H1 (cell line): ENCODE measurements around the gene IL1R1. TPM values are rescaled to one million over a fixed set of nuclear protein-coding genes. Genes with fewer than 3 reads are reported as not detected.
A peak's percentile ranks its signal among the peaks of the same experiment; 100 is the strongest.

Experiments used
- CTCF ChIA-PET: fragments of 300-600 bp; sonication (Branson Sonifier 250); formaldehyde crosslinking; loops from one replicate; lab custom pipeline; 2021; ENCODE audit not compliant: partially characterized antibody; lab: Charles Lee
- POLR2A ChIA-PET: fragments of 300-600 bp; sonication (Branson Sonifier 250); formaldehyde crosslinking; loops from one replicate; lab custom pipeline; 2021; ENCODE audit warnings: inconsistent platforms; ENCODE audit not compliant: partially characterized antibody; lab: Charles Lee
- DNase-seq, 2 experiments: peaks; one replicate each; pipeline versions ENCODE4 v3.0.0 to v3.0.0-alpha.2; 2010 to 2022; ENCODE audit warnings: low spot score in 2 of 2, low read depth in 1 of 2, mixed read lengths in 1 of 2
- FAIRE-seq: peaks from 2 replicates; lab custom pipeline; 2011; peaks lifted over from hg19 to GRCh38; lab: Jason Lieb, UNC
- H2AFZ ChIP-seq: 2 replicates; pipeline ENCODE4 v1.8.1; 2012; ENCODE audit warnings: low read length, inconsistent platforms
- H2AK5ac ChIP-seq: 2 replicates; pipeline ENCODE4 v1.6.1; 2013; ENCODE audit warnings: low read depth, low read length
- H2BK120ac ChIP-seq: replicated peaks from 2 replicates; pipeline ENCODE3; 2013; ENCODE audit warnings: low read depth, low read length, inconsistent platforms
- H2BK12ac ChIP-seq: 2 replicates; pipeline ENCODE4 v1.6.1; 2013; ENCODE audit warnings: low read depth, low read length
- H2BK15ac ChIP-seq: 2 replicates; pipeline ENCODE4 v1.6.1; 2013; ENCODE audit warnings: low read length
- H2BK20ac ChIP-seq: 2 replicates; pipeline ENCODE4 v1.6.1; 2013; ENCODE audit warnings: low read length
- H2BK5ac ChIP-seq: 2 replicates; pipeline ENCODE4 v1.6.1; 2013; ENCODE audit warnings: low read depth, low read length
- H3K14ac ChIP-seq: 2 replicates; pipeline ENCODE4 v1.6.1; 2013; ENCODE audit warnings: inconsistent platforms; ENCODE audit not compliant: insufficient read length
- H3K18ac ChIP-seq: 2 replicates; pipeline ENCODE4 v1.6.1; 2013; ENCODE audit warnings: low read length; ENCODE audit errors: extremely low read depth
- H3K23ac ChIP-seq: 2 replicates; pipeline ENCODE4 v1.6.1; 2013; ENCODE audit warnings: inconsistent platforms; ENCODE audit not compliant: insufficient read length
- H3K23me2 ChIP-seq: 2 replicates; pipeline ENCODE4 v1.6.1; 2013; ENCODE audit warnings: low read depth, low read length
- H3K27ac ChIP-seq: 2 replicates; pipeline ENCODE4 v1.6.1; 2011; ENCODE audit warnings: low read depth, low read length, inconsistent platforms
- H3K27me3 ChIP-seq, 4 experiments: replicated peaks in 1 of 4; 1 replicate in 1 of 4; 2 replicates in 3 of 4; pipeline versions ENCODE4 v1.6.1 to v1.8.1; 2011 to 2013; ENCODE audit warnings: low read length in 3 of 4, mild to moderate bottlenecking in 3 of 4, inconsistent platforms in 2 of 4, mixed read lengths in 2 of 4, moderate library complexity in 1 of 4; ENCODE audit not compliant: control insufficient read depth in 3 of 4, insufficient read depth in 3 of 4; ENCODE audit errors: extremely low read depth in 1 of 4
- H3K36me3 ChIP-seq, 4 experiments: 2 replicates each; pipeline versions ENCODE4 v1.6.1 to v1.8.1; 2011 to 2013; ENCODE audit warnings: mild to moderate bottlenecking in 4 of 4, low read length in 3 of 4, moderate library complexity in 2 of 4, control low read depth in 1 of 4, inconsistent platforms in 1 of 4; ENCODE audit not compliant: insufficient read depth in 4 of 4, control insufficient read depth in 2 of 4
- H3K4ac ChIP-seq: replicated peaks from 2 replicates; pipeline ENCODE3; 2013; ENCODE audit warnings: low read length, low read depth, mixed read lengths, inconsistent platforms; ENCODE audit not compliant: insufficient read length
- H3K4me1 ChIP-seq, 4 experiments: replicated peaks in 1 of 4; 1 replicate in 1 of 4; 2 replicates in 3 of 4; pipeline versions ENCODE4 v1.6.1 to v1.8.1; 2011 to 2013; ENCODE audit warnings: low read length in 3 of 4, inconsistent platforms in 2 of 4, mixed read lengths in 1 of 4; ENCODE audit not compliant: insufficient read depth in 4 of 4, control insufficient read depth in 3 of 4
- H3K4me2 ChIP-seq, 2 experiments: 2 replicates each; pipeline versions ENCODE4 v1.6.1 to v1.8.1; 2011 to 2013; ENCODE audit warnings: low read depth in 2 of 2, low read length in 2 of 2, control low read depth in 1 of 2, inconsistent platforms in 1 of 2, mild to moderate bottlenecking in 1 of 2; ENCODE audit not compliant: insufficient read depth in 1 of 2
- H3K4me3 ChIP-seq, 4 experiments: fragments of 200-600, 300-600 bp in 1 of 4; sonication (generic), shearing (Covaris generic), sonication (Bioruptor Twin) in 1 of 4; 2 replicates each; pipeline versions ENCODE4 v1.5.1 to v1.8.1; 2011 to 2016; ENCODE audit warnings: low read length in 4 of 4, low read depth in 3 of 4, control low read depth in 2 of 4, inconsistent platforms in 2 of 4, mild to moderate bottlenecking in 2 of 4, mixed read lengths in 1 of 4, moderate library complexity in 1 of 4; ENCODE audit not compliant: insufficient read depth in 2 of 4; ENCODE audit errors: extremely low read depth in 1 of 4
- H3K56ac ChIP-seq: replicated peaks from 2 replicates; pipeline ENCODE3; 2013; ENCODE audit warnings: low read depth, mild to moderate bottlenecking, mixed read lengths, low read length, inconsistent platforms; ENCODE audit not compliant: insufficient read length
- H3K79me1 ChIP-seq: 2 replicates; pipeline ENCODE4 v1.6.1; 2013; ENCODE audit warnings: low read depth, low read length, control low read depth
- H3K79me2 ChIP-seq, 2 experiments: 2 replicates each; pipeline versions ENCODE4 v1.6.1 to v1.8.1; 2012 to 2013; ENCODE audit warnings: low read length in 2 of 2, mild to moderate bottlenecking in 2 of 2, inconsistent platforms in 1 of 2; ENCODE audit not compliant: insufficient read depth in 2 of 2, control insufficient read depth in 1 of 2
- H3K9ac ChIP-seq, 4 experiments: replicated peaks in 1 of 4; 1 replicate in 1 of 4; 2 replicates in 3 of 4; pipeline versions ENCODE4 v1.6.1 to v1.8.1; 2011 to 2013; ENCODE audit warnings: low read depth in 3 of 4, low read length in 3 of 4, control low read depth in 2 of 4, mild to moderate bottlenecking in 2 of 4, moderate library complexity in 2 of 4, inconsistent platforms in 1 of 4; ENCODE audit errors: extremely low read depth in 1 of 4
- H3K9me3 ChIP-seq, 2 experiments: 2 replicates each; pipeline versions ENCODE4 v1.6.1 to v1.8.1; 2012 to 2013; ENCODE audit warnings: mild to moderate bottlenecking in 2 of 2, moderate library complexity in 2 of 2, control low read depth in 1 of 2, inconsistent platforms in 1 of 2, low read depth in 1 of 2, low read length in 1 of 2, mixed read lengths in 1 of 2; ENCODE audit not compliant: insufficient read depth in 2 of 2
- H4K20me1 ChIP-seq, 2 experiments: replicated peaks in 1 of 2; 2 replicates each; pipeline versions ENCODE3 to v1.8.1; 2011 to 2013; ENCODE audit warnings: inconsistent platforms in 2 of 2, low read length in 2 of 2, mild to moderate bottlenecking in 1 of 2; ENCODE audit not compliant: insufficient read depth in 2 of 2, control insufficient read depth in 1 of 2
- H4K5ac ChIP-seq: 2 replicates; pipeline ENCODE4 v1.6.1; 2013; ENCODE audit warnings: low read length, low read depth, mixed read lengths, inconsistent platforms; ENCODE audit not compliant: insufficient read length
- H4K8ac ChIP-seq: 2 replicates; pipeline ENCODE4 v1.8.0; 2013; ENCODE audit warnings: mild to moderate bottlenecking, moderate library complexity, low read length, inconsistent platforms; ENCODE audit not compliant: insufficient read depth; ENCODE audit errors: extremely low read depth
- H4K91ac ChIP-seq: replicated peaks from 2 replicates; pipeline ENCODE3; 2013; ENCODE audit warnings: low read length, mixed read lengths, inconsistent platforms; ENCODE audit not compliant: insufficient read length
- CBX5 ChIP-seq: fragments of 300-800, 300-1000 bp; sonication (generic); IDR thresholded peaks from 2 replicates; pipeline ENCODE4 v1.7.1; 2016; ENCODE audit warnings: antibody characterized with exemption, low read length, low read depth
- CBX8 ChIP-seq: fragments of 300-800, 300-1000 bp; sonication (generic); IDR thresholded peaks from 2 replicates; pipeline ENCODE4 v1.7.1; 2016; ENCODE audit warnings: low read depth, low read length, borderline replicate concordance
- EP300 ChIP-seq, 2 experiments: IDR thresholded peaks; 1 replicate in 1 of 2; 2 replicates in 1 of 2; pipeline ENCODE4 v1.6.1; 2011 to 2012; ENCODE audit warnings: low read depth in 2 of 2, low read length in 2 of 2, mild to moderate bottlenecking in 2 of 2, borderline replicate concordance in 1 of 2, inconsistent platforms in 1 of 2, moderate library complexity in 1 of 2
- JUND ChIP-seq: IDR thresholded peaks from 2 replicates; pipeline ENCODE4 v1.6.1; 2011; ENCODE audit warnings: mild to moderate bottlenecking, improper control_type of control experiment, low read length
- NRF1 ChIP-seq: IDR thresholded peaks from 2 replicates; pipeline ENCODE4 v1.6.1; 2011; ENCODE audit warnings: mild to moderate bottlenecking, low read depth, low read length, improper control_type of control experiment
- RXRA ChIP-seq: IDR thresholded peaks from 2 replicates; pipeline ENCODE4 v1.6.1; 2011; ENCODE audit warnings: low read depth, mild to moderate bottlenecking, low read length, moderate library complexity; ENCODE audit not compliant: insufficient read depth
- SAP30 ChIP-seq: fragments of 300-600 bp; sonication (generic); IDR thresholded peaks from 2 replicates; pipeline ENCODE4 v1.7.1; 2012; ENCODE audit warnings: low read length, moderate library complexity, mild to moderate bottlenecking, inconsistent platforms; ENCODE audit not compliant: insufficient read depth, insufficient replicate concordance
- SUZ12 ChIP-seq: fragments of 200-600 bp; sonication (generic); IDR thresholded peaks from 2 replicates; pipeline ENCODE4 v1.6.1; 2012; ENCODE audit warnings: mild to moderate bottlenecking, inconsistent platforms, low read length, moderate library complexity, mixed read lengths
- TCF12 ChIP-seq: IDR thresholded peaks from 2 replicates; pipeline ENCODE4 v1.6.1; 2011; ENCODE audit warnings: low read depth, mild to moderate bottlenecking, low read length
- WGBS, 2 experiments: shearing (Covaris generic) in 1 of 2; methylation state at CpG; one replicate each; pipeline versions ENCODE4 v1.1.6 to v1.1.7; 2013 to 2015; ENCODE audit warnings: low lambda C conversion rate in 2 of 2, mixed read lengths in 2 of 2, inconsistent platforms in 1 of 2, low coverage in 1 of 2, missing lambda C conversion rate in 1 of 2; ENCODE audit not compliant: insufficient replicate concordance in 2 of 2, insufficient coverage in 1 of 2, insufficient read length in 1 of 2; ENCODE audit errors: extremely low coverage in 1 of 2, missing lambda C conversion rate in 1 of 2; 5-methylcytosine and 5-hydroxymethylcytosine counted together
- polyA plus RNA-seq, 7 experiments: library from polyadenylated mRNA; depleted of rRNA in 3 of 7; stranded (reverse) in 5 of 7; unstranded in 2 of 7; fragments of >200 nt in 5 of 7; fragments of 200-250 nt in 2 of 7; gene quantifications; 1 replicate in 5 of 7; 2 replicates in 1 of 7; 4 replicates in 1 of 7; pipeline versions ENCODE4 v1.2.1 to v1.2.3, GENCODE V29; 2011 to 2013; ENCODE audit warnings: missing spikeins in 2 of 7, mixed read lengths in 2 of 7
- total RNA-seq: library from RNA; stranded (reverse); fragmentation: NEBNext Ultra II Directional; extraction: Animal tissue kit (Norgen Biotek cat#: 25700); gene quantifications from 2 replicates; pipeline ENCODE4 v1.2.1, GENCODE V29; 2021
- TF ChIP-seq, protein P1 (sequence below): IDR thresholded peaks from 2 replicates; pipeline ENCODE4 v1.6.1; 2012; ENCODE audit warnings: inconsistent platforms

IL1R1 gene
- total and polyA plus RNA-seq, 2 of the 8 experiments (the other 6 are each of a cell fraction or from before 2014, with no cell fraction given), result 0.34 to 0.47 TPM

DNA sequence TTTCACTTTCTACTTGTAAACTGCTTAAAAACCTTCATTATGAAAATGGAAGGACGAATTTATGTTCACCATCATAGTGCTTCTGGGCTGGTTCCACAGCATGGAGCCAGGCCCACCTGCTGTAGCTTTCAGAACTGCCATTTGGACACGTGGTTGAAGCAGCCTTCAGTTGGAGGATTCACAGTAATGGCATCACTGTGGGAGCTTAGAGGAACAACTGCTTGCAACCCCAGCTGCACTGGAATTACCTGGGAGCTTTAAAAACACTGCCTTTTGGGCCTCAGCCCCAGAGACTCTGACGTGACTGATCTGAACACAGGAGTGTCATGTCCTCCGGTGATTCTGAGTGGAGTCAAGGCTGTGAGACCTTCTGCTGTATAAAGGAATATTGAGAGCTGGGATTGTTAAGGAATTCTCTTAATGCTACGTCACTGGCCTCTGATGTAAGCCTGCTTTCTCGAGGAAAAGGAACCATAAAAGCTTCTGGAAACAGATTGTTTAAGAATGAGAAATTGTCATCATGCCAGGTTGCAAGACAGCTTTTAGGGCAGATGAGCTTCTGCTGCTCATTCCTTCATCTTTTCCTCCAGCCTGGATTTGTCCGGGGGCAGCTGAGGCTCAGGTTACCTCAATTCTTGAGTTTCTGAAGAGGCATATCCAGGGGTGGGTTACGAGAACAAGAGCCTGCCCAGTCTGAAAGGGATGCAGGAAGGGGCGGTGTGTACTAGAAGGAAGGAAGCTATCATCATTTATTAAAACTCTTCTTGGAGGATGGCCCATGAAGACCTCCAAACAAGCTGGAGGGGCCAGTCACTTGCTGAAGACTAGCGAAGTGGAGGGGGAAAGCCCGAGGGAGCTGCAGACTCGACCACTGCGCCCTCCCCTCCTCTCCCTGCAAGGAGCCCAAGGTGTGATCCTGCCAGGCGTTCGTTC is 1.3 kb upstream of the IL1R1 start:
- Histone ChIP-seq H4K5ac (no peak overlapping the region), H3K4me3 (peak overlapping the region in 1 of 4 experiments; percentile 71; a peak in 1 of 8 replicates), H4K20me1 (no peaks in the 10 kb centered on the region), H3K23ac (no peak overlapping the region), H3K36me3 (no peaks in the 10 kb centered on the region), H3K79me1 (no peaks in the 10 kb centered on the region), H3K4ac (no peak overlapping the region), H2BK120ac (no peak overlapping the region), H3K23me2 (peaks cover 4% of the 10 kb centered on the region), H2BK20ac (no peak overlapping the region), H2BK15ac (no peak overlapping the region), H3K18ac (no peak overlapping the region), H3K4me2 (peak overlapping the region; percentile 65 to 81; a peak in 3 of 4 replicates), H3K4me1 (peaks cover 0 to 8% (median under 1%) of the 10 kb centered on the region in 4 experiments; a peak in 4 of 7 replicates), H2BK5ac (no peak overlapping the region), H4K91ac (no peak overlapping the region), H2AFZ (no peak overlapping the region), H3K9ac (no peak overlapping the region), H3K14ac (no peak overlapping the region), H3K56ac (no peak overlapping the region), H3K79me2 (no peaks in the 10 kb centered on the region), H3K9me3 (peaks cover 3 to 8% of the 10 kb centered on the region in 2 experiments; a peak in 2 of 4 replicates), H3K27me3 (peaks cover 6 to 37% (median 25%) of the 10 kb centered on the region in 4 experiments), H2AK5ac (no peak overlapping the region), H4K8ac (no peak overlapping the region), H2BK12ac (no peak overlapping the region), H3K27ac (no peak overlapping the region)
- 82% methylated on average over 13 of the region's 15 CpGs; no CpG with 5 or more reads in 1 of the 2 experiments for WGBS, 2 experiments
- TF ChIP-seq NRF1, result no peak
- no peak for TF ChIP-seq JUND
- no peak for TF ChIP-seq TCF12
- no peak for TF ChIP-seq SUZ12
- TF ChIP-seq, protein P1, sequence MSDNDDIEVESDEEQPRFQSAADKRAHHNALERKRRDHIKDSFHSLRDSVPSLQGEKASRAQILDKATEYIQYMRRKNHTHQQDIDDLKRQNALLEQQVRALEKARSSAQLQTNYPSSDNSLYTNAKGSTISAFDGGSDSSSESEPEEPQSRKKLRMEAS, result no peak
- TF ChIP-seq EP300 (IDR thresholded peaks at IDR 0.05; ENCODE audit: borderline replicate concordance in 1 of 2, low read depth in 2 of 2, low read length in 2 of 2), result no peak
- TF ChIP-seq CBX8, result no peak
- no peak for TF ChIP-seq CBX5
- TF ChIP-seq SAP30, result no peak
- no peak for TF ChIP-seq RXRA
- FAIRE-seq, result no peak
- ChIA-PET CTCF (interaction anchor here (0.5 to 1.9 kb wide), 12 partner anchors 8 to 121 kb away, joined by 3 to 11 read pairs (median 4); no protein-coding TSS in a partner anchor), POLR2A (interaction anchor here (0.6 to 1.4 kb wide), 3 partner anchors 11 to 537 kb away, joined by 3 to 5 read pairs (median 4); no protein-coding TSS in a partner anchor)
- DNase-seq, result peak in 1 of 2 experiments; percentile 50
